HG02571 (cell line): ENCODE measurements around the gene ZNF526.
A peak's percentile ranks its signal among the peaks of the same experiment; 100 is the strongest.

ENCODE experiments used
- ATAC-seq: cut with Tn5 transposase; IDR thresholded peaks from one replicate; pipeline ENCODE4 v1.9.1; 2021; ENCODE audit warnings: mild to moderate bottlenecking, moderate library complexity; ENCODE audit not compliant: unreplicated experiment

Gene ZNF526

DNA sequence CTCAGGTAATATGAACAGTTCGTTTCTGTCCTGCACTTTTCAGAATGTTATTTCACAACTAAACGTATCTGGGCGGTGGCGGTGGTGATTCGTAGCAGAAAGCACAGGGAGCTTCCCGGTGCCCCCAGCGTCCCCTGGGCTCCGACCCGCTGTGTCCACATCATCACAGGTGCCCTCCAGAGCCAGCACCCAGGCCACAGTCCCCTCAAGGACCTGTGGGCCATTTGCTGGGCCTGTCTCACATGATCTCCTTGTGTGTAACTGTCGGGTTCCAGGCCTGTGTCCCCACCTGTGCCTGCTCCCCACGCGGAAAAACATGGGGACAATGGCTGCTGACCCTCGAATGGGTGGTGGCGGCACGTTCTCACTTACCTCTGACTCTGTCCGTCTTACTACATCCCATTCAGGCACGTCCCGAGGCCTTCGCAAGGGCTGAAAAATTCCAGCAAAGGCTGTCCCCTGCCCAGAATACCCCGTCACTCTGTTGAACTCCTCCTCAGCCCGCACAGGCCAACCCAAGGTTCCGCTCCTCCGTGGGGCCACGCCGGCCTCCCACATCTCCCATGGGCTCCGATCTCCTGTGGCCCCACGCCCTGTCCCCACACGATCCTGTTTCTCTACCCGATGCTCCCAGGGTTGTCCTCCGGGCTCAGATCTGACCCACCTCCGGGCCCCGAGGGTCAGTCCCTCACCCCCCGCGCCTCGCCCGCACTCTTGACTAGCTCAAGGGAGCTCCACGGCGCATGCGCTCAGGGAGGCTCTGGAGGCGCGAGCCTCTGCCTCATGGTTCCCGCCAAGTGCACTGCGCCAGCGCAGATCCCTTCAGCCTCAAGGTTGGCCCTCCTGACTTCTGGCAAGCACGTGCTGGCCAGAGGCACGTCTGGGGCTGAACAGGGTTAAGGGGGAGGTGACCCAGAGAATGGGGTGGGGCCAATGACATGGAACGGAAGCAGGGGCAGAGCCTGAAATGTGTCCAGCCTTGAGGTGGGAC lies 23.8 kb upstream of the ZNF526 start:
- ATAC-seq = no peak

DNA sequence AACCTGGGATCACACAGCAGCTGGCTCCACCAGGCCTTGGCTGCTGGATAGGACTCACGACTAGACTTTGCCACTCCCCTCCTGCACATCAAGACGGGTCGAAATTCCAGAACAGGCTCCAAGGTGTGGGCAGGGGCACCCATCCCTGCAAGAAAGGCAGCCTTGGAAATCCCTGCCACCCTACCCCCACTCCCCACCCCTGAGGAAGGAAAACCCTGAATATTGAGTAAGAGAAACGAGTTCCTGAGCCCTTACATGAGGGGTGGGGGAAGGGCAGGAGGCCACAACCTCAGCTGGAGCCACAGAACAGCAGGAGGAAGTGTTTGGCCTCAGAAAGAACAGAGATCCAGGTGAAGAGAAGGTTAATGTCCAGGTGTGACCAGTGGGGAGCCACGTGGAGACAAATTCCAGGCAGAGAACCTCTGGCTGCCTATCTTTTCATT lies 22.7 kb upstream of the ZNF526 start:
- ATAC-seq = no peak

DNA sequence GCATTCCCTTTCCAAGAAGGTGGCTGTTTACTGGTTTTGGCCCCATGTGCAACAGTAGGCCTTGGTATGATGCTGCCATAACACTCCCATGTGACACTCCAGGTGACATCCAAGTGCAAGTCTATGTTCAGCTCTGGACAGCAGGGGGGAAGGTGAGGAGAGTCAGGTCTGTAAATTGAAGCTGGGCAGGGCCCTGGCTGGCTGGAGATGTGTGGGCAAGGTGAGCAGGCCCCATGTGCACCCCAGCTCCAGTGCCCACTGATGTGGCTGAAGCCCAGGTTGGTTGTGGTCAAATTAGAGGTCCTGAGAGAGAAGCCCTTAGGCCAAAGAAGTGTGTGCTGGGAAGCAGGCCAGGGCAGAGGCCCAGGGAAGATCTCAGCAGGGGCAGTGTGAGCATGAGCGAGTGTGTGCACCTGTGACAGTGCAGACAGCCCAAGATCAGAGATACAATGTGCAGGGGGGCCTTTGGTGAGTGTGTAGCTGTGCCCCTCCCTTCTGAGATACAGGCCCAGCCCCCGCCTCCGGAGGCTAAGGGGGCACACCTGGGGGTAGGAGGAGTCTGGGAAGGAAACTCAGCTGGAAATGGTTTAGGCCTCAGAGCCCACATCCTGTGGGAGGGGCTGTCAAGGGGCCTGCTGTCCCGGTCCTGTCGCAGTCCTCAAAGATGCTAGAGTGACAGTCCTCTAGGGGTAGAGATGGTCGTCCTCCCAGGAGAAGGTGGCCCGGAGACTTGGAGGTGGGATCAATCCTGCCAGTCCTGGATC lies 21.3 kb upstream of the ZNF526 start:
- no peak for ATAC-seq

DNA sequence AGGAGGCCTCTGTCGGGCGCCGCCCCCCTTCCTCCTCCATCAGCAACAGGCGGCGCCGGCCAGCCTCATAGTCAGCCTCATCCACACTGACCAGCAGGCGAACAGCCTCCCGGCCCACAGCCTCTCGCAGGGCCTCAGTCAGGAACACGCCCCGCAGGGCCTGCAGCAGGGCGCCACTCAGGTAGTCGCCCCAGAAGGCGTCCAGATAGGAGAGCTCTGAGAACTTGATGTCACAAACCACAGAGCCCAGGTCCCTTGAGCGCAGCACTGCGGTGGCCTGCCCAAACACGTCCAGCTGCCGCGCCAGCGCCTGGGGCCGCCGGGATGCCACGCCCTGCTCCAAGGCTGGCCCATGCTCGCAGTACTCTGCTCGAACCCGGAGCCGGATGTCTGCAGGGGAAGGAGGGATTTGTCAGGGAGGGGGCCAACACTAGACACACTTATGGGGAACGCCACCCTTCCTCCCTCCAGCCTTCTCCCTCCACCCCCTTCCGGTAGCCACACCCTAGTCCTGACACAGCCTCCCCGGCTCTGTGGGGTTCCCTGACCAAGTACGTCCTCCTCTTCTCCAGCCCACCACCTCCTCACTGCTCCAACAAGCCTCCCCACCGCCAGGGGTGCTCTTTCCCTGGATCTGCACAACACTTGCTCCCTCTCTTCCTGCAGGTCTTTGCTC lies 20.5 kb upstream of the ZNF526 start:
- no peak for ATAC-seq

DNA sequence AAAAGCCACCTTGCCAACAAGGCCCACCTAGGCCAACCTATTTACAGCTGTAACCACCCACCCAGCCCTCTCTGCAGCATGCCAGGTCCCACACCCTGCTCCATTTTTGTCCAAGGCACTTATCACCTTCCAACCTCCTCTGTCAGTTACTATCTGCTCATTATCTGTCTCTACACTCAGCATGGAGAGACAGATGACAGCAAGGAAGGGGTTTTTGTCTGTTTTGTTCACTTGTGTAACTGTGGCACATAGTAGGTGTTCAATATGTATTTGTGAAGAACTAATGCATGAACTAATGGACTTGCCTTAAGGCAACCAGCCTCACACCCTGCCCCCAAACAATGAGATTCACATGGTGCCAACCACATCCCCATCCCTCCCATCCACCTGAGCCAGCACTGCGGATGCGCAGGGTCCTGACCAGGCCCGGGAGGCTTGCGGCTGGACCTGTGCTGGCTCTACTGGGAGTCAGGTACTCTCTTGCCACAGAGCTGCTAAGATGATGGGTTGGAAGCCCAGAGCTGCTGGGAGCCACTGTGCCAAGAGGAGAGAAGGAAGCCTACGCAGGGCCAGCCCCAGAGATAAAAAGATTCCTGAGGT lies 19.9 kb upstream of the ZNF526 start:
- no peak for ATAC-seq

DNA sequence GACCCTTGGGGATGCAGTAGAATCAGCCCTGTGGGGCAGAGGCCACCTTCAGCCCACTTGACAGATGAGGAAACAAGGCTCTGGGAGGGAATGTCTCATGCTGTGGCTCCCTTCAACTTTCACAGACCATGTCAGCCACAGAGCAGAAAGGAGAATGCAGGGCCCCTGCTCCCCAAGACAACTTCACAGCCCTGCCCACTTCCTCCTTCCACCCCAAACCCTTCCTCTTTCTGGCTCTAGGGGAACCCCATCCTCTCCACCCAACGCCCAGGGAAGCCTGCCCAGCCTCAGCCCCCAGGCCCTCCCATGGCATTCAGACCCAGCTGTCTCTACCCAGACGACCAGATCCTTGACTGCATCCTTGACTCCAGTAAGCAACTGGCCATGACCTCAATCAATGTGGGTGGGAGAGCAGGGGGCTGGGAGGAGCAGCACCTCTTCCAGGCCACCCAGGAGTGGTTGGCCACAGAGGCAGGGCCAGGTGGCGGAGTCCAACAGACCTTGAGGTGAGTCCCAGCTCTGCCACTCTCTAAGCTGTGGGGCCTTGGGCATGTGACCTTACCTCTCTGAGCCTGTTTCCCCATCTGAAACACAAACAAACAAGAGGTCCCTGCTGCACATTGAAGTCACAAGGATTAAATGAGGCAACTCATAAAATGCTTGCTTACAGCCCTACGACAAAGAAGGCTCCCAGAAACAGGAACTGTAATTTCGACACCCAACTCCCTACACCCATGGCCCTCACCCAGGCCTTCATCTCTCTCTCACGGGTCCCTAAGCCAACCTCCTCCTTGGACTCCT lies 18.4 kb upstream of the ZNF526 start:
- no peak for ATAC-seq

DNA sequence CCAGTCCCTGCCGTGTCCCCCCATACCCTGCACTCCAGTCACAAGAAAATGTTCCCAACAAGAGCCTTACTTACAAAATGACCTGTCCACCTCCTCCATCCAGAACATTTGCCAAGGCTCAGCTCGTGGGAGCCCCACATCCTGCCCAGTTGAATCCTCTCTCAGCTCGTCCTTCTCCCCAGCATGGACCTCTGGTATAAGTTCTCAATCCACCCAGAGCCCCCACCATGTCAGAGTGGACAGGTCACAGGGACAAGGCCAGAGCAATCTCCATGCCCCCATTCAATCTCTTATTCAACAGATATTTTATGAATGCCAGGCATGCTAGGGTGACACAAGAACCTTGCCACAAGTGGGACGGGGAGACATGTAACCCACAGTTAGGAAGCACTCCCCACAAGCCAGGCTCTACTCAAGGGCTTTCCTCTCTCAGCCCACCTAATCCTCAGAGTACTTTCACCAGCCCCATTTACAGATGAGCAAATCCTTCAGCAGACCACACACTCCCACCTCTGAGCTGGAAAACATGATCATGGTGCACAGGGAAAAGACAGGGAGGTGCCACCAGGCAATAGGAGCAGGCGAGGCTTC lies 17.7 kb upstream of the ZNF526 start:
- ATAC-seq = no peak

DNA sequence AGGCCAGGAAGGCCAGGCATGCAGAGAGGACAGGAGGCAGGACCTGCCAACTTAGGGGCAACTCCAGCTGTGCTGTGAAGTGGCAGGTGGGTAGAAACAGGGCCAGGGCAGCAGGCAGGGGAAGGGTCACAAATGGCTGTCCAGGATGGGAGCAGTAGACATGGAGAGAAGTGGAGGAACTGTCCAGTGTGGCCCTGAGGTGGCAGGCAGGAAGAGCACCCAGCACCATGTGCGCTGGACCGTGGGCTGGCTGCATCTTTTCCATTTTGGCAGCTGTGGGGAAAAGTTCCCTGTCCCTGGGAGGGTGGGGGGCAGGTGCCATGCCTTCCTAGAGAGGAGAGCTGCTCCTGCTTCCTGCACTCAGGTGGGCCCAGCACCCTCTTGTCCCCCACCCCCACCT lies 16.4 kb upstream of the ZNF526 start:
- no peak for ATAC-seq

DNA sequence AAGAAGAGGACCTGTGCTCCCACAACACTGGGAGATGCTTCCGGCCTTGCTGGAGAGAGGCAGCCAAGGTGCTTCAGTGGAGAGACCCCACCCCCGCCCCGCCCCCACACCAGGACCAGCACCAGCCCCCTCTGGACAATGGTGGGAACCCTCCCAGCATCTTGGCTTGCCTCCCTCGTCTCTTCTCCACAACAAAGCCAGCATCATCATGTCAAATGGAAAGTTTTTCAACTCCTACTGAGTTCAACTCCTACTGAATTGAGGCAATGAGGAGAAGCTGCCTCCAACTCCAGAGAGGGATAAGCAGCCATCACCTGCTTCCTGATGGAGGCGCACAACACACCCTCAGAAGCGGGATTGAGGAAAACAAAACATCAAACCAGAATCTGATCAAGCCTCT lies 15.4 kb upstream of the ZNF526 start:
- ATAC-seq = no peak

DNA sequence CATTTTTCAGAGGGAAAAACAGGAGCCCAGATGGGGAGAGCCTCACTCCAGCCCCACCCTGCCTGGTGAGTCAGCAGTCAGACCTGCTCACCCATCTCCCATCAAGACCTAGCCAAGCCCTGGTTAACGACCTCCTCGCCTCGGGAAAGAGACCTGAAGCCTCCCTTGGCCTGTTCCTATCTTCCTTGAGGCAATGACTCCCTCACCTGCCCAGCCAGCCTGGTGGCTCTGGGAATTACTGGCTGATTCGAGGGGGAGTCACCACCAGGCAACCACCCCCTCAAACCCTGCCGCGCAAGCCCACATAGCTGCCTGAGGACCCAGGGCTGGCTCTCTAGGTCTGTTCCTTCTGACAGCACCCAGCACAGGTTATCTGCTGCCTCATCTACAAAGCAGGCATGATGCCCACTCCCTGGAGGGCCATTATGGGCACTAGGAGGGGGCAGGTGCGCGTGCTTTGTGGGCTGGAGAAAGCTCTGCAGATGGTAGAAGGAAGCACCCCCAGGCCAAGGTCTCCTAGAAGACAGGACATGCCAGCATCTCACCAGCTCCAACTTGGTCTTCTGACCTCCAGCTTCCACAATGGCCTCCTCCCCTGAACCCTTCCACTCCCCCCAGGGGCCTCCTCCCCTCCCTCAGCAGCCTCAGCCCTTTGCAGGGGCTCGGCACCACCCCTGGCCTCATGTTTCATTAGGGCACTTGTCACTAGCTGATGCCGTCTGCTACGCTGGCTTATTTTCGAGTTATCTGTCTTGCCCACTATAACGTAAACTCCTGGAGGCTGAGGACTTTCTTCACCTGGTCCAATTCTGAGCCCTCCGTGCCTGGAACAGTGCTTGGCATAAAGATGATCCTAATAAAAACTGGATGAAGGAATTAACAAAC lies 13.0 kb upstream of the ZNF526 start:
- no peak for ATAC-seq

DNA sequence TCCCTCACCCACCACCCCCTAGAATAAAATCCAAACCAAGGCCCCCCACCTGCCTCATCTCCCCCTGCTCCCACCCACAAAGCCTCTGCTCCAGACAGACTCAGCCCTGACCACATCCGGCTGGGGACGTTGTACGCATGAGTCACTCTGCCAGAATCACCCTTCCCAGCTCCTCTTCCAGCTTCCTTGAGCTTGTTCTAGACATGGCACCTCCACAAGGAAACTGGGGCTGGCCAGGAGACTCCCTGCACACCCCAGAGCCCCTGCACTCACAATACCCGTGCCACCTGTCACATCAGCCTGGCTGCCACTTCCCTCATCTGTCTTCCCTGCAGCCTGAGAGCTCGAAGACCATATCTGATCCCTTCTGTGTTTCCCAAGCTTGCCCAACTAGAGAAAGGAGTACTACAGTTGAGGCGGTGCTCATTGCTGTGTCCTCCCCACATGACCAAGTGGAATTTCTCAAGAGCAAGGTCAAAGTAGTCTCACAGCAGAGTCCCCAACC lies 12.3 kb upstream of the ZNF526 start:
- no peak for ATAC-seq

DNA sequence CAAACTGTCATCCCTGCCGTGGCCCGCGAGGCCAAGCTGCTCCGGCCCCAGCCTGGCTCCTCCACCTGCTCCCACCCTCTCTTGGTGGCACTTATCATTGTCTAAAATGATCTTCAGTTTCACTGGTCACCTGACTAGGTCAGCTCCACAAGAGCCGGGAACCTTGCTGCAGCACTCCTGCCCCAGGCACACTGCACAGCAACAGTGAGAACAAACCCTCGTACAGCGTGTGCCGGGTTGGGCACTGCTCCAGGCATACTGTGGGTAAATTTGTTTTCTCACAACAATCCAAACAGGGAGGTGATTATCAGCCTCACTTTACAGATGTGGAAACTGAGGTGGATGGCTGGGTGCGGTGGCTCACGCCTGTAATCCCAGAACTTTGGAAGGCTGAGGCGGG lies 11.5 kb upstream of the ZNF526 start:
- ATAC-seq = no peak

DNA sequence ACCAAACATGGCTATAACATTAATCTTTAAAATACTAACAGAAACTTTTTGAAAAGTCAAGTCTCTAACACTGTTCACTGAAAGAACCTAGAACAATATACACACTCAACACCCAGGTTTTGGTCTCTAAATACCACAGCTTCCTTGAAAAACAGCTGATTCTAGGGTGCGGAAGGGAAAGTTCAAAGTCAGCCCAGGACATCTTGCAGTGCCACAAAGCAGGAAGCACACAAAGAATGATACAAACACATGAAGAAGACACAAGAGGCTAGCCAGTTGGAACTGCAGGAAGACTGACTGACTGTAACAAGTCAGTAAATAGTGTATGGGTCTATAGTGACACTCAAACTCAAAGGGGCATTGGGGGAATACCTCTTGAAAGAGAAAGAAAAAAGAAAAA lies 7.2 kb upstream of the ZNF526 start:
- no peak for ATAC-seq

DNA sequence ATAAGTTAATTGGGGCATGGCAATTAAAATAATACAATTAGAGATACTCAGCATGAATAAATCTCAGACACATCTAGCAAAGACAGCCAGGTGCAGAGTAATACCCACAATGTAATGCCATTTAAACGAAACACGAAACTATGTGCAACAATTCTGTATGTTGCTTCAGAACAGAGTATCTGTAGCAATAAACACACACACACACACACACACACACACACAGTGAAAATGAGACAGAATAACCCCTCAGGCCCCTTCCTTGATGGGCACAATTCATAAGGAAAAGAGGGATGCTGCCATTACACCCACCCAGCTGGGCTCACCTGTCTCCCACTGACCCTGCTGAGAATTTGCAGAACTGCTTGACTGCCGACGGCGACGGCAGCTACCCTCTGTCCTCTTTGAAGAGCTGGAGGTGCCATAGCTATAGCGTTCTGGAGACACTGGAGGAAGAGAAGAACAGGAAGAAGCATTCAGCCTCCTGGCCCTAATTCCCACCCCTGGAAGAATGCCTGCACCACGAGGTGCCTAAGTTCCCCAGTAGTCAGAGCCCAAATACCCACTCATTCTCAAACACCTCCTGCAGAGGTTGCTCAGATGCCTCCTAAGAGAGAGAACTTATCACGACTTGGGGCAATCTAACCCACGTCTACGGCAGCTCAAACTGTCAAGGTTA lies 5.2 kb upstream of the ZNF526 start:
- ATAC-seq = no peak

DNA sequence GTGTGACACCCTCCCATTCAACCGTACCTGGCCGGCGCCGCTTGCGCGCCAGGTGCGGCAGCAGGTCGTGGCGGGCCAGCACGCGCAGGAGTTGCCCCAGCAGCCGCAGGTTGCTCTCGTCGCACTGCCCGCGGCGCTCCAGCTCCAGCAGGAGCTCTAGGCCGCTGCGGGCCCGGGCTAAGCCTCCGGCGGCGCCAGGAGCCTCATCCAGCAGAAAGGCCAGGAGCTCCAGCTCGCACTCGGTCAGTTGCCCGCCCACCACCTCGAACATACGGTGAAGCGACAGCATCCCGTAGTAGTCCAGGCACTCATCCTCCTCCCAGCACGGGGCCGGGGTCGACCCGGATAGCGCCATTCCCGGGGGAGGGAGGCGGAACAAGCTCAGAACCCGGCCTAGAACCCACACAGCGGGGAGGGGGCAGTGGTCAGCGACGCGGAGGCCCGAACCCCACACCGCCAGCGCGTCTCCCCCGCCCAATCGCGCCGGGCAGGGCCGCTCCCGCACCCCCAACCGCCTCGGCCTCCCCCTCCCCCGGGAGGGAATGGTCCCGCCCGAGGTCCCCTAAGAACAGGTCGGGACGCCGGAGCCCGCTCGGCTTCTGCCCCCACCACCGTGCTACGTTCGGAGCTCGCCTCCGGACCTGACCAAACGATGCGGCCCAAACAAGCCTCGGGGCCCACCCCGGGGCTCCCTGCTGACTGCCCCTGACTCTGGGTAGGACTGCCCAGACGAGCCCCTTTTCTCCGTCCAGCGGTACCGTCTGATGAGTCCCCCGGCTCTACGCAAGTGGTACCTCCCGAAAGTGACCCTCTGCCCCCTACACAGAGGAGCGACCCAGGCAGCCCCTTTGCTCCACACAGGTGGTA lies 3.2 kb upstream of the ZNF526 start:
- peak; percentile 10 for ATAC-seq

DNA sequence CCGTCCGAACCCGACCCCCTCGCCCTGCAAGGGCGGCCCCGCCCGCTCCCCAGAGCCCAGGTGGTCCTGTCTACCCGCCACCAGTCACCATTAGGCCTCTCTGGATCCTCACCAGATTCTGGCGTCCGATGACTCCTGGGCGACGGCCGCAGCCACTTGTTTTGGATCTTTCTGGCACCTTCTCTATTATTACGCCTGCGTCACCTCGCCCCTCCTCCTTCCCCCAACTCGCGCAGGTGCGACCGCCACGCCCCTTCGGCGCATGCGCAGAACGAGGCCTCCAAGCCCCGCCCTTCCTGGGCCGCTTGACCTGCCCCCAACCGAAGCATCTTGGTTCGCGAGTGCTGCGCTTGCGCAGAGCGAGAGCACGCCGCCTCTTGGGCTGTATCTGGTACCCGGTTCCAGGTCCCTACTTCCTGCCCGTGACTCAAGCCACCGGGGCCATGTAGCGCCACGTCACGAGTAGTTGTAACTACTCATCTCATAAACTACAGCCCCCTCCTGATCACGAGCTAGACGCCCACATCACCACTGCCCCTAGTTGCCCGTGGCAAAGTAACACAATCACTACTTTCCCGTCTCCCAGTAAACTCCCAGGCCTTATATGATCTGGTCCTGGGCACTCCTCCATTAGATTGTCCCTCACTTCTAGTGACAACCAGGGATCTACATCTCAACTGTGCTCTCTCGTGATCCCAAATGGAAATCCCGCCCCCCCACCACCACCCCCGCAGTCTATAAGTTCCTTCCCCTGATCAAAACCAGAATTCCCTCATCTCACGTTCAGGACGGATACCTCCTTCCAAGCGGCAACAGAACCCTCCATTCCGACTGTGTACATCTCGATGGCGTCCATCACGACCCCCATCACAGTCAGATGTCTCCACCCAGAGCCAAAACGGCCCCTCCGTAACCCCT lies 2.3 kb upstream of the ZNF526 start, which contains the start of gene DEDD2:
DEDD2 (minus strand) TSS at position 158 of the 918 bp plus-strand sequence. CDS start 670 bp downstream, outside the sequence.
- ATAC-seq = peak; percentile 64
